Superior temporal gyrus (tissue), 1 donor: ENCODE data around the gene DIAPH3.
A peak's percentile ranks its signal among the peaks of the same experiment; 100 is the strongest.
"Not testable (repeated sequence)": the region's sequence is repeated elsewhere in the genome, so short reads cannot be mapped to it uniquely, and the experiment has no call there.

ENCODE experiments used
- DNase-seq: peaks from one replicate; pipeline ENCODE4 v3.0.0-alpha.2; 2016; ENCODE audit errors: extremely low spot score

DIAPH3 gene

DNA sequence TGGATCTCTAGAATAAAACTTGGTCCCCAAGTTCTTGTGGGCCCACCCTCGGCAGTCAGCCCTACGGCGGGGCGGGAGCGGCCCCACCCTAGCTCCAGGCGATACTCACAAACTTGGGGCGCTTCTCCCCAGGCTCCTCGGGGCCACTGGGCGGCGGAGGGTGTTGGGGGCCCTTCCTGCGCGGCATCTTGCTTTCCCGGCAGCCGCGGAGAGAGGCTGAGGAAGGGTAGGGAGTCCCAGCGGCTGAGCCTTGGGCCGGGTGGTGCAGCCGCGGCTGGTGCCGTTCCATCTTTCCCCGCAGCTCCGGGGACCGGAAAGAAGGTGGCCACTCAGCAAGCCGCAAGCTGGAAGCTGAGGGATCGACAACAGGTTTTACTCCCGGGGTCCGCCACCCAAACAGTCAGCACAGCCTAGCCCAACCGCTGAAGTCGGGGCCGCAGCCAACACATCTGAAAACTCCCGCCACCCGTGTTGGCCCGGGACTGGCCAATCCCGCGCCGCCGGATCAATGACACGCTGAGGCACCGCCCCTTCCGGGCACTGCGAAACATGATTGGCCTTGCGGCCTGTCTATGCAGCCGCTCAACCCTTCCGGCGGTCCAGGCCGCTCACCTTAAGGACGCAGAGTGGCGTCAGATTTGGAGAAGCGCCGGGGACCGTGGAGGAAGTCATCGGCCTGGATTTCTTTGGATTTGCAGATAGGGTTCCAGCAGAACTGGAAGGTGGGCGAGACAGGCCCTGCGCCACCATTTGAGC is at the start of gene DIAPH3:
TSS of gene DIAPH3 (minus strand) at position 451 of the 756 bp plus-strand sequence. CDS start at position 289, 162 bp downstream.
- peak; percentile 98 for DNase-seq

GRCh38 chr13:60213236-60213744 is 49.6 kb upstream of the DIAPH3 start:
- no peak for DNase-seq

- DNase-seq: no peak
Measured at GRCh38 chr13:60211548-60211947, 47.8 kb upstream of the DIAPH3 start.

- DNase-seq: no peak
Measured at GRCh38 chr13:60210510-60211330, 47.0 kb upstream of the DIAPH3 start.

- DNase-seq: not testable (repeated sequence)
Measured at GRCh38 chr13:60205499-60205898, 41.8 kb upstream of the DIAPH3 start.

- DNase-seq: no peak
Measured at GRCh38 chr13:60201286-60201685, 37.6 kb upstream of the DIAPH3 start.

DNA sequence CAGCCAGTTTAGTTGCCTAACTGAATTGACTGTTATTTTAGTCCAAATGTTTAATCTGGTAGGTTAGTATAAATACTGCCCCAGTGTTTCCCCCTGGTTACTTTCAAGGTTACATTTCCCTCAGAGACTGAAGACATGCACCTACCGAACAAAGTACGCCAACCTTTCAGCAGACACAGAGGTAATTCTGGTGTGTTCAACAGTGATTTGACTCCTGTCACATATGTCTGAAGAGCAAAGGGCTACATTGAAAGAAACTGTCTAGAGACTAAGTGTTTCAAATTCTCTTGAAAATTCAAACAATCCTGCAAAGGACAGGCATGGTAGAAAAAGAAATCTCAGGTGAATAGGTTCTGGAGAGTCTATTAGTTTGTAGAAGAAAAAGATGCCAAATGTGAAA is 32.2 kb upstream of the DIAPH3 start:
- not testable (repeated sequence) for DNase-seq

GRCh38 chr13:60182907-60183306 is 19.2 kb upstream of the DIAPH3 start:
- DNase-seq: no peak

- no peak for DNase-seq
Measured at GRCh38 chr13:60178327-60178726, 14.6 kb upstream of the DIAPH3 start.

DNA sequence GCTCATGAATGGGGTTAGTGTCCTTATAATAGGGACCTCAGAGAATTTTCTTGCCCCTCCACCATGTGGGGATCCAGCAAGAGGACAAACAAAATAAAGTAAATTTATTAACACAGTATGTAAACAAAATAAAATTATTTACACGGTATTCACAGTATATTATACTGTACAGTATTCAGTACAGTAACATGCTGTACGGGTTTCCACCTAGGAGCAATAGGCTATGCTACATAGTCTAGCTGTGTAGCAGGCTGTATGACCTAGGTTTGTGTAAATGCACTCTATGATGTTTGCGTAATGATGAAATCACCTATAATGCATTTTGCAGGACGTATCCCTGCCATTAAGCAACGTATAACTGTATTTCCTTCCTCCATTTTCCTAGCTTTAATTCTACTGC is 11.8 kb upstream of the DIAPH3 start:
- no peak for DNase-seq

DNA sequence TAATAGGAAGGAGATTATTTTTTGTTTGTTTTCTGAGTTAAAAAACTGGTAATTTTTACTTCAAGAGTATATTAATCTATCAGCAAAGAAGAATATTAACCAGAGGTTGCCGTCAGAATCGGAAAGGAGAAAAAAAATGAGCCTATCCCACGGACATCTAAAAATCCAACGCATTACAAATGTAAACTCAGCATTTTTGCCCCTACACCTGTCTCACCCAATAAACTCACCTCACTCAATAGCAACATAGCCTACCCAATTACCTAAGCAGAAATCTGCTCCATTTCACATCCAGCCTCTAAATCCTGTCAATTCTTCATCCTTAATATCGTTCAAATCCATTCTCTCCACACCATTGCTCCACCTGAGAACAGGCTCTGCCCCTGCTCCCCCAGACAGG is 10.4 kb upstream of the DIAPH3 start:
- DNase-seq: no peak

DNA sequence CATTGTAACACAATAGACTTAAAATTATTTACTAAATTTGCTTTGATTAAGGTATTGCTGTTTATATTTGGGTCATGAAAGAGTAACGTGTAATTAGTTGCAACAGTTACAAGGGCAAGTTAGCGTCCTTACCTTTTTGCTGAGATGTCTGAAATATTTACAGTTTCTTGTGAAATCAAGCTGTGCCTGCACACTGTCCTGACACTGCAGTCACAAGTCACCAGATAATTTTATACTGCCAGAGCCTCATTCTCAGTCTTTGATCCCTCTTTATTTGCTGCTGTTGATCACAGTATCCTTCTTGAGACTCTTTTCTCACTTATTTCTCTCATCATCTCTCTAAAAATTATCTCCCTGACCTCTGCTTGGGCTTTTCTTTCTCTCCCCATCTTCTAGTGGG is 8.4 kb upstream of the DIAPH3 start:
- no peak for DNase-seq

DNA sequence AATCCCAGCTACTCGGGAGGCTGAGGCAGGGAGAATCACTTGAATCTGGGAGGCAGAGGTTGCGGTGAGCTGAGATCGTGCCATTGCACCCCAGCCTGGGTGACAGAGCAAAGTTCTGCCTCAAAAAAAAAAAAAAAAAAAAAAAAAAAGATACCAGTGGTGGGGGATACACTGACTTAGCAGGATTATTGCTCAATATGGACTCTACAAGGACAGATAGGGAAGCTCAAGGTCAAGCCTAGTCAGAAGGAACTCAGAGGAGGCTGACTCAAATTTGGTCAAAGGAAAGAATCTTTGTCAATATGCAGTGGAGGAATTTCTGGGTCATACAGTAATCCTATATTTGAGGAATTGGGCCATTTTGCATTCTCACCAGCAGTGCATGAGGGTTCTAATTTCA is 6.7 kb upstream of the DIAPH3 start:
- no peak for DNase-seq

DNA sequence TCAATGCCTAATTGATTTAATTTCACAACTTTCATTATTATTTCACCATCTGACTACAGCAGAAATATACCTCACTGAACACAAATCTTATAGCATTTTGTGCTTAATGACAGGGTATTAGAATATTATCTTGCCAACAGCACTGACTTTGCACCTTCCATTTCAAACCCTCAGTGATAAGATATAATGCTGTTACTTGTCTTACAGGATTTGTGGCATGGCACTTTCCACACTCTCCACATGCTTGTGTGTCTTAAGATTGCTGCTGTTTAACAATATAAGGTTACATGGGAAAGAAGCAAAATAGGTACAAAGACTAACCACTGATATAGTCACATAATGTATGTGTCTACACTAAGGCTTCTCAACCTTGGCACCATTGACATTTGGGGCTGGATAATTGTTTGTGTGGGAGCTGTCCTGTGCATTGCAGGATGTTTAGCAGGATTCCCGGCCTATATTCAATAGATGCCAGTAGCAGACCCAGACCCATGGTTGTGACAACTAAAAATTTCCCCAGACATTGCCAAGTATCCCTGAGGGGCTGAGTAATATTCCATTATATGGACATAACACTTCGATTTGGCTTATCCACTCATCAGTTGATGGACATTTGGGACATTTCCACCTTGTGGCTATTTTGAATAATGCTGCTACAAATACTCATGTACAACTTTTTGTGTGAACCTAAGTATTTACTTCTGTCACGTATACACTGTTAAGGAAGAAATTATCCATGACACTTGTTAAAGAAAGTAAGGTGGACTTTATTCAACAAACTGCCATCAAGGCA is 5.7 kb upstream of the DIAPH3 start:
- DNase-seq: no peak

DNA sequence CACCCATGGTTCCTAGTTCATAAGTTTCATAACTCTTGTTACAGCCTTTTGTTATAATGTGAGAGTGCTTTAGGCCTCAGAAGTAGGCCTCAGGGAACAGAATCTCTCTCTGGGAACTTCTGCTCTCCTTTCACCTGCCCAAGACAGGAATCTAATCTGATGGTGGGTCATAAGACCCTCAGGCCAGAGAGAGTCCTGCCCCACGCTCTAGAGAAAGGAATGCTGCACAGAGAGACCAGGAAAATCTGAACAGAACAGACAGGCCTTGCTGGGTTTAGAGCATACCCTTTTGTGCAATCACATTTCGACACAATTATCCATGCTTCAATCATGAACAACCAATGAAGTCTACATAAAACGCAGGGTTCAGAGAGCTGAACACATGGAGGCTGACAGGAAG is 3.4 kb upstream of the DIAPH3 start:
- DNase-seq: no peak

GRCh38 chr13:60165391-60166099 is 1.8 kb upstream of the DIAPH3 start:
- DNase-seq: no peak

- no peak for DNase-seq
Measured at GRCh38 chr13:60164234-60164889, 634 bp upstream of the DIAPH3 start.

- no peak for DNase-seq
Measured at GRCh38 chr13:60162096-60162495, 1.6 kb downstream of the DIAPH3 start.

DNA sequence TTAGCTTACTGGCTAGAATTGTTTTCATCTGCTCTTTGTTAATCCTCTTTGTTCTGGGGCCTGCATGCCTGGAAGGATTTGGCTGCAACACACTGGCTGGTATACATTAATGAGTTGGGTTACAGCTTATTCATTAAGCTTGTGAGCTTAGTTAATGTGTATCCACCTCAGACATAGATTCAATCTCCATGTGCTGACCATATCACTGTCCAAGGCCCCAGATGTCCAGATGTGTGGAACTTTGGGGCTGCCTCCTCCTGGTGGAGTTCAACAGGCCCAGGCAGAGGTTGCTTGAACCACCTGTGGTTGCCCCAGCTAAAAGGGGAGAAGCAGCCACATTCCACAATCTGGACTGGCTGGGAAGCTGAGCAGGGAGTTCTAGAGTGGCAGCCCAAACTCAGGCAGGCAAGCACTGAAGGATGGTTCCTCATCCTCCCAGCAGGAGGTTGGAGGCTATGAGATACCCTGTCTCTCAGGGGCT is 5.4 kb downstream of the DIAPH3 start:
- no peak for DNase-seq

DNA sequence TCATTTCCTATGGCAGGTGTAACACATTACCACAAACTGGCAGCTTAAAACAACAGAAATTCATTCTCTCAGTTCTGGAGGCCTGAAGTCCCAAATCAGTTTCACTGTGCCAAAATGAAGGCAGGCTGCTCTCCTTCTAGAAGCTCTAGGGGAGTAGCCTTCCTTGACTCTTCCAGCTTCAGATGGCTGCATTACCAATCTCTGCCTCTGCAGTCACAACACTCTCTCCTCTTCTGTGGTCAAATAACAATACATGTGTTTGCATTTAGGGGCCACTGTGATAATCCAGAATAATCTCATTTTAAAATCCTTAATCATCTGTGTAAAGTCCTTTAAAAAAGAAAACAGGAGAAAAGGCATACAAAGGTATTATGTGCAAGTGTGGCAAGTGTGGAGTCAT is 7.8 kb downstream of the DIAPH3 start:
- no peak for DNase-seq

- no peak for DNase-seq
Measured at GRCh38 chr13:60152904-60153303, 10.8 kb downstream of the DIAPH3 start.
